Activated T-helper 2 cell treated with anti-CD3 and anti-CD28 coated beads, Interferon-gamma antibody, Interleukin-2, Interleukin-4, amounts not matched to agents 10 μg/mL and 5 μg/mL and 100 μg/mL, durations not matched to agents 14 hours and 24 hours and 36 hours (primary cell): ENCODE measurements around the gene TTC28. TPM values are rescaled to one million over a fixed set of nuclear protein-coding genes. Genes with fewer than 3 reads are reported as not detected.
"Not testable (repeated sequence)": the region's sequence is repeated elsewhere in the genome, so short reads cannot be mapped to it uniquely, and the experiment has no call there.

ENCODE experiments used
- DNase-seq: peaks from one replicate; pipeline ENCODE4 v3.0.0; 2021; ENCODE audit warnings: low spot score
- H3K27ac Mint-ChIP-seq: one replicate; pipeline ENCODE4 v1.8.0; 2021; ENCODE audit warnings: mixed read lengths
- H3K27me3 Mint-ChIP-seq: one replicate; pipeline ENCODE4 v1.8.0; 2021; ENCODE audit warnings: low read depth, mixed read lengths
- H3K36me3 Mint-ChIP-seq: one replicate; pipeline ENCODE4 v1.8.0; 2021; ENCODE audit warnings: low read depth, mixed read lengths
- H3K4me1 Mint-ChIP-seq: one replicate; pipeline ENCODE4 v1.8.0; 2021; ENCODE audit warnings: low read depth, mixed read lengths
- H3K4me3 Mint-ChIP-seq: one replicate; pipeline ENCODE4 v1.8.0; 2021; ENCODE audit warnings: low read depth, mild to moderate bottlenecking, moderate library complexity, mixed read lengths
- H3K9me3 Mint-ChIP-seq: one replicate; pipeline ENCODE4 v1.8.0; 2021; ENCODE audit warnings: mixed read lengths
- intact Hi-C: fragments of 100-400 bp; cut with micrococcal nuclease; formaldehyde crosslinking; loops from one replicate; pipeline ENCODE4 v1.15.1; 2023
- total RNA-seq: library from RNA; stranded (reverse); gene quantifications from 2 replicates; pipeline ENCODE4 v1.2.3, GENCODE V29; 2022

TTC28 gene
- total RNA-seq, 1 donor from 2014 or later: 0.82 TPM

DNA sequence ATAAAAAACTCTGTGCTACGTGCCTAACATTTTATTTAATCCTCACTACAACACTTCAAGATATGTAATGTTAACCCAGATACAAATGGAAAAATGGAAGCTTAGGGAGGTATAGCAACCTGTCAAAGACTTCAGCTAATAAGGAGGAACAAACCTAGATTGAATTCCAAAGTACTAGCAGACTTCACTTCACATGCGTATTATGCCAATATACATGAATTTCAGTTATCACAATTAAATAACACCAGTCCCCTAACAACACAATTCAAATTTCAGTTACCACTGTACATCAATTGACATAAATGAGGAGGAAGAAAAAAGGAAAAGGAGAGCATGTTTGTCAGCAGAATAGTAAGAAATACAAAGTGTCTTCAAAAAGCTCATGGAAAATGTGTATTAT lies 60.4 kb downstream of the TTC28 start:
- no peak for DNase-seq
- Mint-ChIP-seq H3K27me3 (peaks cover 54% of the 10 kb centered on the region), H3K9me3 (no peaks in the 10 kb centered on the region)

DNA sequence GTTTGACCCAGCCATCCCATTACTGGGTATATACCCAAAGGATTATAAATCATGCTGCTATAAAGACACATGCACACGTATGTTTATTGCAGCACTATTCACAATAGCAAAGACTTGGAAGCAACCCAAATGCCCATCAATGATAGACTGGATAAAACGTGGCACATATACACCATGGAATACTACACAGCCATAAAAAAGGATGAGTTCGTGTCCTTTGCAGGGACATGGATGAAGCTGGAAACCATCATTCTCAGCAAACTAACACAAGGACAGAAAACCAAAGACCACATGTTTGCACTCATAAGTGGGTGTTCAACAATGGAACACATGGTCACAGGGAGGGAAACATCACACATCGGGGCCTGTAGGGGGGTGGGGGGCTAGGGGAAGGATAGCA lies 64.2 kb downstream of the TTC28 start:
- H3K9me3 Mint-ChIP-seq, H3K4me1 Mint-ChIP-seq, H3K4me3 Mint-ChIP-seq, H3K27ac Mint-ChIP-seq, DNase-seq, H3K36me3 Mint-ChIP-seq, intact Hi-C loops: not testable (repeated sequence)
- peaks cover 63% of the 10 kb centered on the region for H3K27me3 Mint-ChIP-seq

More for the DNA sequence above, 60.4 kb downstream of the TTC28 start:
- Mint-ChIP-seq H3K4me1 (no peaks in the 10 kb centered on the region), H3K36me3 (no peaks in the 10 kb centered on the region), H3K4me3 (no peak overlapping the region), H3K27ac (no peak overlapping the region)
- intact Hi-C loops: no loop called here

DNA sequence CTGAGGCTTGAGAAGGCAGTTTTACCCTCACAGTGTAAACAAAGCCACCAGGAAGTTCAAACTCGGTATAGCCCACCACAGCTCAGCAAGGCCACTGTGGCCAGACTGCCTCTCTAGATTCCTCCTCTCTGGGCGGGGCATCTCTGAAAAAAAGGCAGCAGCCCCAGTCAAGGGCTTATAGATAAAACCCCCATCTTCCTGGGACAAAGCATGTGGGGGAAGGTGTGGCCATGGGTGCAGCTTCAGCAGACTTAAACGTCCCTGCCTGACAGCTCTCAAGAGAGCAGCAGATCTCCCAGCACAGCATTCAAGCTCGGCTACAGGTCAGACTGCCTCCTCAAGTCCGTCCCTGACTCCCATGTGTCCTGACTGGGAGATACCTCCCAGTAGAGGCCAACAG lies 69.7 kb downstream of the TTC28 start:
- intact Hi-C loops: no loop called here
- Mint-ChIP-seq H3K4me1 (no peaks in the 10 kb centered on the region), H3K9me3 (no peaks in the 10 kb centered on the region), H3K36me3 (no peaks in the 10 kb centered on the region), H3K27me3 (peaks cover 72% of the 10 kb centered on the region), H3K4me3 (no peak overlapping the region), H3K27ac (no peak overlapping the region)
- DNase-seq: no peak

DNA sequence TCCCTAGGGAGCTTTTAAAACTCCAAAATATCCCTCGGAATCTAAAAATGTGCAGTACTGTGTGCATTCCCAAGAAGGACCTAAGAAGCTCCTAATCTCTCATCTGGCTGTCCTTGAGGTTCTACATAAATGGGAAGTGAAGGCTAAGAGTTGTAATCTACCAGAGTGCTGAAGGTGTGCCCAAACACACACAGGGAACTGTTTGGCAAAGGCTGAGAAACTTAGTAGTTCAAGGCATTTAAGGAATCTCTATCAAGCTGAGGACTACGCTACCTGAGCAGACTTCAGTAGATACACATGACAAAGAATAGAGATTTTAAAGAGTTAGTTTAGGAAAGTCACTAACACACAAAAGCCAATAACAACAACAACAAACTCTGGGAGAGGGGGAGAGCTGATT lies 71.1 kb downstream of the TTC28 start:
- Mint-ChIP-seq H3K9me3 (no peaks in the 10 kb centered on the region), H3K36me3 (no peaks in the 10 kb centered on the region), H3K27me3 (peaks cover 60% of the 10 kb centered on the region), H3K27ac (no peak overlapping the region), H3K4me1 (no peaks in the 10 kb centered on the region), H3K4me3 (no peak overlapping the region)
- intact Hi-C loops: no loop called here
- DNase-seq: no peak

DNA sequence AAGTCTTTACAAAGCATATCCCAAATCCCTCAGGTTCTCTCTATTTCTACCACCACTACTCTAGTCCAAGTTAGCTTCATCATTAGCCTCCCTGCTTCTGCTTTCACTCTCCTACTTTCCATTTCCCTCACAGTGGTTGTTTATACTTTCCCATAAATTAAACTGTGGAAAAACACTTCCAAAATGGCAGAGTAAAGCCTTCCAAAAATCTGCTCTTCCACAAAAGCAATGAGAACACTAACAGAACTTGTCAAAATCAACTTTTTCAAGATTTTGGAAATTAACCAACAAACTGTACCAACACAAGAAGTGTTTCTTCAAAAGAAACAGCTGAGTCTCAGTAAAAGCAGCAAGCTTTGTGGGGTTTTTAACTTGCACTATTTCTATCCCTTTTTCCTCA lies 71.8 kb downstream of the TTC28 start:
- no peak overlapping the region for H3K27ac Mint-ChIP-seq
- H3K36me3 Mint-ChIP-seq: no peaks in the 10 kb centered on the region
- H3K27me3 Mint-ChIP-seq: peaks cover 54% of the 10 kb centered on the region
- intact Hi-C loops: no loop called here
- no peak overlapping the region for H3K4me3 Mint-ChIP-seq
- H3K4me1 Mint-ChIP-seq: no peaks in the 10 kb centered on the region
- DNase-seq: no peak
- no peaks in the 10 kb centered on the region for H3K9me3 Mint-ChIP-seq

DNA sequence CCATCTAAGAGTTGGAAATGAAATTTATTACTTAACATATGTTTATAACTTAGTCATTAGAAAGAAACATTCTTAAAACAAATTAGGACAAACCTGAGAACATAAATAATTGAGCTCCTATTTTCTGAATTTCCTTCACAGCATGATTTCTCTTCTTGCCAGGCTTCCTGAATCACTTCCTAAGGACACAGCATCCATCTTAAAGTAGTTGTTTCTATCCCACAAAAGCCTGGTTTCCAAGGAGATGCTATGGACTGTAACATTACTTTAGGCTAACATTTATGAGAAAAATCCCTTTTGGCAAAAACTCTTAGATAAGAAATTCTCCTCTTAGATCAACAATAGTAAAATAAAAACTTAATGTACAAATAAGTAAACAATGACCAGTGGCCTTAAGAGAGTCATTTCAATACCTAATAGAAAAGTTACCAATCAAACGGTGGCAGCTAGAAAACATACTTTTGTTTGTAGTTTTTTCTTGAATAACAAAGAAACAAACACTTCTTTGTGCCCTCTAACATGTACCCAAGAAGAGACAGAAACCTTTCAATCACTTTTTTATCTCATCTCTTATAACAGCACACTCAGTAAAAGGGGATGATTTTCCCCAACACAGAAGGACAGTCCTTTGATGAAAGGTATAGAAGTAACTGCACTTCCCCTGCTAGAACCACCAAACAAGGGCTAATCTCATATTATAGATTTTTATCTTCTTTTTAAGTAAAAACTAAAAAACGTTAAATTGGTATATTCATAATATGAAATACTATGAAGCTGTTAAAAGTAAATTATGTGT lies 74.5 kb downstream of the TTC28 start:
- H3K4me1 Mint-ChIP-seq: no peaks in the 10 kb centered on the region
- no peak for DNase-seq
- no peaks in the 10 kb centered on the region for H3K9me3 Mint-ChIP-seq
- H3K4me3 Mint-ChIP-seq: no peak overlapping the region
- no peak overlapping the region for H3K27ac Mint-ChIP-seq
- peaks cover 39% of the 10 kb centered on the region for H3K27me3 Mint-ChIP-seq
- intact Hi-C loops: loop anchor here (5.0 kb wide), 1 partner anchor 437 kb away; no protein-coding TSS in a partner anchor
- no peaks in the 10 kb centered on the region for H3K36me3 Mint-ChIP-seq

DNA sequence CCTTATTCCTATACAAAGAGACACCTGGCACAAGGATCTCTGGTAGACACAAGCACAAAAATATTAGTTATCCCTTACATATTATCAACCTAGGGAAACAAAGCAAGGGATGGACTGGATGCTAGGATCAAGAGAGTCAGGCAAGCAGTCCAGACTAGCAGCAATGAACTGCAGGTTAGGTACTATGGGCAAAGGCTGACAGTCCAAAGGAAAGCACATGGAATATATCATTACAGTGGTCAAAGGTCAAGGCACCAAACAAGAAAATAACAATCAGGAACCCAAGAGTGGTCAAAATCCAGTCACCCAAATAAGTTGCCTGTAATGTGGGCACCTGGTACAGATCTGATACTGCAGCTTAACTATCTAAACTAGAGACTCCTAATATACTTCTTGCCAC lies 77.7 kb downstream of the TTC28 start:
- DNase-seq: no peak
- Mint-ChIP-seq H3K9me3 (no peaks in the 10 kb centered on the region), H3K36me3 (no peaks in the 10 kb centered on the region), H3K27ac (no peak overlapping the region), H3K4me3 (no peak overlapping the region), H3K4me1 (no peaks in the 10 kb centered on the region), H3K27me3 (peaks cover 30% of the 10 kb centered on the region)
- intact Hi-C loops: loop anchor here (5.0 kb wide), 1 partner anchor 440 kb away; no protein-coding TSS in a partner anchor

DNA sequence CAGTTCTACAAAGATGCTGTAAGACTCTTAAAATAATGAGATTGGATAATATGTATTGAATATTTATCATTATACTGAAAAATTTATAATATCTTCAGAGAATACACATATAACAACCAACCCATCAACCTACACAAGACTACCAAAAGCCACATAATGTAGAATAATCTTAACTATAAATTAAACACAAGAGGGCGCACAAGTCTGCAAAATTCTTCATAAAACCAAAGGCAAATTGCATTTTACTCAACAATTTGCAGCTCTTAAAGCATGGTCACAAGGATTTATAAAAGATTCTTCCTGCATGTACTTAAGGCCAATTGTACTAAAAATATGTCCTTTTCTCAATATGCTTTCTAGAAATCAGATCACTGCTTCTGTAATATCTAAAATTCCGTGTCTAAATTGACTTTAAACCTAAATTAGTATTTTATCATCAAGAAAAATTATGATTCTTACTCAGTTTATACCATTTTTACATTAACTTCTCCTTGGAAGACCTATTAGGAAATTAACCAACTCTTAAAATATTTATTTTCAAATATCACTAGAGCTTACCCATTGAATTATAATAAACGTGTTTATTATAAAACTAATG lies 79.0 kb downstream of the TTC28 start:
- peaks cover 32% of the 10 kb centered on the region for H3K27me3 Mint-ChIP-seq
- no peaks in the 10 kb centered on the region for H3K36me3 Mint-ChIP-seq
- DNase-seq: no peak
- no peaks in the 10 kb centered on the region for H3K9me3 Mint-ChIP-seq
- H3K27ac Mint-ChIP-seq: no peak overlapping the region
- H3K4me1 Mint-ChIP-seq: no peaks in the 10 kb centered on the region
- no peak overlapping the region for H3K4me3 Mint-ChIP-seq
- intact Hi-C loops: loop anchor here (1.0 to 5.0 kb wide), 2 partner anchors 229 to 442 kb away; no protein-coding TSS in a partner anchor

DNA sequence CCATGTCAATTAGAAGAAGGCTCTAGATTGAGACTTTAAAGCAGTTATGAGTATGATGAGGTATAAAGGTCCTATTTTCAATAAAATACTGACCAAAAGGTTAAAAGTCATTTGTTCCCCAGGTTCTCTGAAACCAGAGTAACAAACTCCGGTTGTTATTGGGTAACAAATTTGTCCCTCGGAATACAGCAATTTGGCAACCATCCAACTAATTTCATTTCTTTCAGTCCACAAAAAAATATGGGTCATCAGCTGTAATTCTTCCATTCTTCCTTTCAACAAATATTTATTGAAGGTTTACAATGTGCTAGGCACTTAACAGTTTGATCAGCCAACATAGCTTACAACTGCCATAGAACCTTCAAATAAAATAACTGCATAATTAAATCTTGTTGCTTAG lies 79.9 kb downstream of the TTC28 start:
- no peak for DNase-seq
- intact Hi-C loops: loop anchor here (1.0 to 10.0 kb wide), 4 partner anchors 230 to 545 kb away; no protein-coding TSS in a partner anchor

DNA sequence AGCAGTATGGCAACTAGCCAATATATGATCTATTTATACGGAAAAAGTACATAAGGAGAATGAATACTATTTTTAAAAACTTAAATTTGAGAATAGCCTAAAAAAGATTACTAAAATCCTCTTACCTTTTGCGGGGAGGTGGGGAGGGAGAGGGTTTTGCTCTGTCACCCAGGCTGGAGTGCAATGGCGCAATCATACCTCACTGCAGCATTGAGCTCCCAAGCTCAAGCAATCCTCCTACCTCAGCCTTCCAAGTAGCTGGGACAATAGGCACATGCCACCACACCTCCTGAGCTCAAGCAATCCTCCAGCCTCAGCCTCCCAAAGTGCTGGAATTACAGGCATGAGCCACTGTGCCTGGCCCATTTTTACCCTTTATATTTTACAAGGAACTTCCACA lies 82.0 kb downstream of the TTC28 start:
- H3K4me3 Mint-ChIP-seq: no peak overlapping the region
- no peak for DNase-seq
- no peaks in the 10 kb centered on the region for H3K9me3 Mint-ChIP-seq
- no peaks in the 10 kb centered on the region for H3K4me1 Mint-ChIP-seq
- H3K27ac Mint-ChIP-seq: no peak overlapping the region
- H3K27me3 Mint-ChIP-seq: peaks cover 38% of the 10 kb centered on the region
- H3K36me3 Mint-ChIP-seq: no peaks in the 10 kb centered on the region
- intact Hi-C loops: loop anchor here (10.0 kb wide), 2 partner anchors 343 to 543 kb away; no protein-coding TSS in a partner anchor

More for the DNA sequence above, 79.9 kb downstream of the TTC28 start:
- Mint-ChIP-seq H3K4me3 (no peak overlapping the region), H3K27me3 (peaks cover 30% of the 10 kb centered on the region), H3K36me3 (no peaks in the 10 kb centered on the region), H3K4me1 (no peaks in the 10 kb centered on the region), H3K9me3 (no peaks in the 10 kb centered on the region), H3K27ac (no peak overlapping the region)

DNA sequence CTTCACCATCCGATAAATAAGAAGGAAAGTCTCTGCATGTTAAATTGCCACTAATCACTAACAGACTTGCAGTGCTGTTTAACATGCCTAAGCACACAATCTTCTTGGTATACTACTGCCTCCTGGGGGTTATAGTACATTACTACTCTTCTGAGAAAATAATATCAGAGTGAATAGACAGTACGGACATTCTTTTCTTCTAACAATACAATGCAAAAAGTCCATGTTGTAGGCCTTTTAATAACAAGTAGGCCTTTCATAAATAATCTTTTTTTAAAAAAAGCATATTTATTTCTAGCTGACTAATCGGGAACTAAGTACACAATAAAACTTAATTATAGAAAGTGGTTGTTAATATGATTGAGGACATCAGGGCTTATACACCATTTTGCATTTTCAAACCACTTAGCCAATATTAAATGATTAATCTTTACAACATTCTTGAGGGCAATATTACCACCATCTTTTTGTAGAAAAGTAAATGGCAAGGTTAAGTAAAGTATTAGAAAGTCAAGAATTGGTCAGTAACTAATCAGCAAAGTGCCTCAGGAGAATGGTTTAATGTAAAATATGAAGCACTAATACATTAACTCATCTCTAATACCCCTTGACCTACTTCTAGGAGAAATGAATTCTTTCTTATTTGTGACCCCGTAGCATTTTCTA lies 84.7 kb downstream of the TTC28 start:
- H3K27ac Mint-ChIP-seq: no peak overlapping the region
- H3K4me1 Mint-ChIP-seq: no peaks in the 10 kb centered on the region
- no peaks in the 10 kb centered on the region for H3K36me3 Mint-ChIP-seq
- no peaks in the 10 kb centered on the region for H3K9me3 Mint-ChIP-seq
- intact Hi-C loops: loop anchor here (2.0 to 10.0 kb wide), 3 partner anchors 340 to 574 kb away; no protein-coding TSS in a partner anchor
- H3K27me3 Mint-ChIP-seq: peaks cover 32% of the 10 kb centered on the region
- no peak overlapping the region for H3K4me3 Mint-ChIP-seq
- DNase-seq: no peak

DNA sequence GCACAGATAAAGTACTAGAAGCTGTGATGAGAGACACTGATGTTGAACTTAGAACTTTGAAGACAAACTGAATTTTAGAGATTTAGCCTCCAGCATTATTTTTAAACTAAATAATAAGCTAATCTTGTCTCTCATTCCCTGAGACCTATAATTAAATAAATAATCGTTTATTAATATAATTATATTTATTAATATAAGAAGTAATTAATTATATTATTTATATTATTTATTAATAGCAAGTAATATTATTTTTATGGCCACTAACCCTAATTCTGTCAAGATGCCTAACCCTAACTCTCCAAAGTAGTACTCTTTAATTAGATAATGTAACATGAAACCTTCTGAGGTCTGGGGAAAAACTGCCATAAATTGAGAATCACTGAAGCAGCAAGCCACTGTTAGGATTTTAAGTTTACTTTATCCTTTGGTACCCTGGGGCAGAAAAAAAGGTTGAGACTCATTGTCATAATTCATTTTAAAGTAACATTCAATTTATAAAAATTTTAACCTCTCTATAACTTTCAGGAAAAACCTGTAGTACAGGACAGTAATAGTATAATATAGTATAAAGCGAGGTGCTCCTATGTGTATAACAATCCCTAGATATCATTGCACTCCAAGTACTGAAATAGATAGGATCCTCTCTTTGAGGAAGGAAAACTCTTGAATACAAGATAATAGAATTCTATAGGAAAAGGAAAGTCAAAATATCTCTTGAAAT lies 85.4 kb downstream of the TTC28 start:
- Mint-ChIP-seq H3K4me3 (no peak overlapping the region), H3K9me3 (no peaks in the 10 kb centered on the region), H3K27me3 (peaks cover 31% of the 10 kb centered on the region), H3K27ac (no peak overlapping the region), H3K4me1 (no peaks in the 10 kb centered on the region), H3K36me3 (no peaks in the 10 kb centered on the region)
- DNase-seq: no peak
- intact Hi-C loops: loop anchor here (2.0 to 10.0 kb wide), 3 partner anchors 339 to 573 kb away; no protein-coding TSS in a partner anchor
